IMR-90 (cell line): ENCODE measurements around the gene TTC3. TPM values are rescaled to one million over a fixed set of nuclear protein-coding genes. Genes with fewer than 3 reads are reported as not detected.

Experiments used
- ATAC-seq: fragments of 200-7000 bp; cut with Tn5 transposase; 2 replicates; pipeline ENCODE4 v1.9.1; 2020; ENCODE audit warnings: low read depth, mild to moderate bottlenecking, moderate library complexity
- BruUV-seq: library from RNA; stranded (reverse); fragments of 400-500 nt; replicated peaks from 2 replicates; lab custom pipeline; 2021; lab: Mats Ljungman, UMichigan
- CTCF ChIA-PET: fragments of 300-600 bp; formaldehyde crosslinking; extraction: SDS; loops from one replicate; lab custom pipeline; 2021; ENCODE audit warnings: antibody characterized with exemption; lab: Yijun Ruan, JAX
- POLR2A ChIA-PET: fragments of 300-600 bp; sonication (Branson Sonifier 250); formaldehyde crosslinking; loops from one replicate; lab custom pipeline; 2022; ENCODE audit warnings: antibody characterized with exemption; ENCODE audit not compliant: unreplicated experiment; lab: Charles Lee
- DNase-seq: peaks from one replicate; pipeline ENCODE4 v3.0.0; 2013
- H2AFZ ChIP-seq: replicated peaks from 2 replicates; pipeline ENCODE3; 2013; ENCODE audit warnings: low read length, mild to moderate bottlenecking; ENCODE audit not compliant: poor library complexity
- H2AK5ac ChIP-seq: 2 replicates; pipeline ENCODE4 v1.6.1; 2013; ENCODE audit warnings: low read depth, low read length, inconsistent platforms
- H2AK9ac ChIP-seq: replicated peaks from 2 replicates; pipeline ENCODE3; 2013; ENCODE audit warnings: mild to moderate bottlenecking, low read depth, low read length, moderate library complexity; ENCODE audit not compliant: poor library complexity
- H2BK120ac ChIP-seq: 2 replicates; pipeline ENCODE4 v1.6.1; 2013; ENCODE audit warnings: low read depth, low read length, inconsistent platforms
- H2BK15ac ChIP-seq: 3 replicates; pipeline ENCODE4 v1.6.1; 2013; ENCODE audit warnings: low read depth, low read length, inconsistent platforms
- H2BK20ac ChIP-seq: 2 replicates; pipeline ENCODE4 v1.6.1; 2013; ENCODE audit warnings: low read depth, mild to moderate bottlenecking, inconsistent platforms, low read length, moderate library complexity
- H2BK5ac ChIP-seq: 2 replicates; pipeline ENCODE4 v1.6.1; 2013; ENCODE audit warnings: mild to moderate bottlenecking, low read depth, low read length, inconsistent platforms; ENCODE audit not compliant: poor library complexity, severe bottlenecking
- H3K14ac ChIP-seq: replicated peaks from 2 replicates; pipeline ENCODE4 v1.6.1; 2013; ENCODE audit warnings: low read depth, low read length, inconsistent platforms
- H3K18ac ChIP-seq: 2 replicates; pipeline ENCODE4 v1.6.1; 2013; ENCODE audit warnings: low read depth, low read length, control low read depth
- H3K23ac ChIP-seq: 2 replicates; pipeline ENCODE4 v1.6.1; 2013; ENCODE audit warnings: low read depth, low read length, inconsistent platforms
- H3K27ac ChIP-seq: 2 replicates; pipeline ENCODE4 v1.5.1; 2013; ENCODE audit warnings: mild to moderate bottlenecking, control low read depth, low read length; ENCODE audit not compliant: insufficient read depth
- H3K27me3 ChIP-seq: 2 replicates; pipeline ENCODE4 v1.6.1; 2013; ENCODE audit warnings: low read length; ENCODE audit not compliant: control insufficient read depth, insufficient read depth
- H3K36me3 ChIP-seq: 2 replicates; pipeline ENCODE4 v1.6.1; 2013; ENCODE audit warnings: low read length, mixed read lengths; ENCODE audit not compliant: control insufficient read depth, insufficient read depth
- H3K4ac ChIP-seq: 2 replicates; pipeline ENCODE4 v1.6.1; 2013; ENCODE audit warnings: low read depth, low read length, inconsistent platforms
- H3K4me1 ChIP-seq: 2 replicates; pipeline ENCODE4 v1.6.1; 2013; ENCODE audit warnings: low read length, mixed read lengths; ENCODE audit not compliant: control insufficient read depth, insufficient read depth
- H3K4me2 ChIP-seq: 2 replicates; pipeline ENCODE4 v1.6.1; 2013; ENCODE audit warnings: low read depth, mild to moderate bottlenecking, control low read depth, low read length, moderate library complexity
- H3K4me3 ChIP-seq: 2 replicates; pipeline ENCODE4 v1.5.1; 2013; ENCODE audit warnings: low read depth, mild to moderate bottlenecking, control low read depth, low read length, moderate library complexity; ENCODE audit not compliant: insufficient read depth
- H3K56ac ChIP-seq: 2 replicates; pipeline ENCODE4 v1.6.1; 2013; ENCODE audit warnings: low read length, inconsistent platforms; ENCODE audit not compliant: insufficient read depth; ENCODE audit errors: extremely low read depth
- H3K79me1 ChIP-seq, 2 experiments: 2 replicates each; pipeline ENCODE4 v1.6.1; 2013; ENCODE audit warnings: low read length in 2 of 2, inconsistent platforms in 1 of 2, low read depth in 1 of 2
- H3K9ac ChIP-seq: 2 replicates; pipeline ENCODE4 v1.6.1; 2013; ENCODE audit warnings: low read depth, low read length, control low read depth
- H3K9me1 ChIP-seq: 2 replicates; pipeline ENCODE4 v1.6.1; 2013; ENCODE audit warnings: low read length, inconsistent platforms; ENCODE audit not compliant: insufficient read depth
- H3K9me3 ChIP-seq: 2 replicates; pipeline ENCODE4 v1.6.1; 2013; ENCODE audit warnings: low read length; ENCODE audit not compliant: control insufficient read depth, insufficient read depth
- H4K20me1 ChIP-seq: 2 replicates; pipeline ENCODE4 v1.6.1; 2013; ENCODE audit warnings: low read length, inconsistent platforms; ENCODE audit not compliant: insufficient read depth
- H4K5ac ChIP-seq: 2 replicates; pipeline ENCODE4 v1.6.1; 2013; ENCODE audit warnings: mild to moderate bottlenecking, low read depth, low read length, control low read depth
- H4K8ac ChIP-seq, 2 experiments: 2 replicates each; pipeline ENCODE4 v1.6.1; 2013; ENCODE audit warnings: low read depth in 2 of 2, low read length in 2 of 2, control low read depth in 1 of 2, inconsistent platforms in 1 of 2
- H4K91ac ChIP-seq: 2 replicates; pipeline ENCODE4 v1.6.1; 2013; ENCODE audit warnings: low read depth, low read length, inconsistent platforms; ENCODE audit not compliant: insufficient read depth
- BHLHE40 ChIP-seq: fragments of 150-350 bp; IDR thresholded peaks from 2 replicates; pipeline ENCODE4 v1.6.1; 2016; ENCODE audit warnings: mild to moderate bottlenecking, low read depth, low read length
- CHD1 ChIP-seq: IDR thresholded peaks from 2 replicates; pipeline ENCODE4 v1.6.1; 2012; ENCODE audit warnings: low read depth, low read length, improper control_type of control experiment
- MAFK ChIP-seq: IDR thresholded peaks from 2 replicates; pipeline ENCODE4 v1.6.1; 2012; ENCODE audit warnings: low read depth, low read length, improper control_type of control experiment
- MAZ ChIP-seq: IDR thresholded peaks from 2 replicates; pipeline ENCODE4 v1.6.1; 2012; ENCODE audit warnings: low read depth, mild to moderate bottlenecking, low read length, improper control_type of control experiment, moderate library complexity, borderline replicate concordance
- MXI1 ChIP-seq: IDR thresholded peaks from 2 replicates; pipeline ENCODE4 v1.6.1; 2012; ENCODE audit warnings: low read depth, mild to moderate bottlenecking, low read length, moderate library complexity, borderline replicate concordance
- RAD21 ChIP-seq: IDR thresholded peaks from 2 replicates; pipeline ENCODE4 v1.6.1; 2012; ENCODE audit warnings: low read length, improper control_type of control experiment
- RCOR1 ChIP-seq: IDR thresholded peaks from 2 replicates; pipeline ENCODE4 v1.6.1; 2012; ENCODE audit warnings: mild to moderate bottlenecking, low read length, improper control_type of control experiment; ENCODE audit not compliant: insufficient replicate concordance
- SMC3 ChIP-seq: fragments of 150-350 bp; IDR thresholded peaks from 2 replicates; pipeline ENCODE4 v1.6.1; 2016; ENCODE audit warnings: low read depth, mild to moderate bottlenecking, antibody characterized with exemption, low read length, moderate library complexity
- WGBS, 2 experiments: methylation state at CpG; one replicate each; pipeline versions ENCODE4 v1.1.5 to v1.1.7; 2013; ENCODE audit warnings: missing lambda C conversion rate in 2 of 2; ENCODE audit not compliant: insufficient read length in 1 of 2; ENCODE audit errors: extremely low coverage in 2 of 2; 5-methylcytosine and 5-hydroxymethylcytosine counted together
- dilution Hi-C: fragments of 300-500 bp; cut with HindIII; formaldehyde crosslinking; loops from one replicate; pipeline ENCODE4 v1.14.3; 2018; ENCODE audit warnings: low sequenced_read_pairs; ENCODE audit not compliant: unreplicated experiment
- in situ Hi-C: fragments of 300-500 bp; cut with MboI; formaldehyde crosslinking; loops from 3 replicates; pipeline ENCODE4 v1.14.3; 2019; ENCODE audit warnings: low sequenced_read_pairs, inconsistent platforms, mixed read lengths
- intact Hi-C: fragments of 100-400 bp; cut with micrococcal nuclease; formaldehyde crosslinking; loops from 2 replicates; pipeline ENCODE4 v1.10.0; 2022
- polyA plus RNA-seq, 3 experiments: library from polyadenylated mRNA; depleted of rRNA; stranded (reverse); fragments of >200 nt; gene quantifications; 2 replicates each; pipeline ENCODE4 v1.2.3, GENCODE V29; 2012; ENCODE audit warnings: low replicate concordance in 1 of 3
- total RNA-seq: library from RNA; depleted of rRNA; stranded (reverse); fragments of >200 nt; gene quantifications from 2 replicates; pipeline ENCODE4 v1.2.3, GENCODE V29; 2012
- TF ChIP-seq, protein P1 (sequence below): conservative IDR thresholded peaks from 2 replicates; pipeline ENCODE4 v1.5.1; 2012; ENCODE audit warnings: mild to moderate bottlenecking, low read depth, low read length, improper control_type of control experiment

Gene TTC3
- total and polyA plus RNA-seq, 2 of the 4 experiments (the other 2 are of a cell fraction), result 96.7 to 293 TPM

DNA sequence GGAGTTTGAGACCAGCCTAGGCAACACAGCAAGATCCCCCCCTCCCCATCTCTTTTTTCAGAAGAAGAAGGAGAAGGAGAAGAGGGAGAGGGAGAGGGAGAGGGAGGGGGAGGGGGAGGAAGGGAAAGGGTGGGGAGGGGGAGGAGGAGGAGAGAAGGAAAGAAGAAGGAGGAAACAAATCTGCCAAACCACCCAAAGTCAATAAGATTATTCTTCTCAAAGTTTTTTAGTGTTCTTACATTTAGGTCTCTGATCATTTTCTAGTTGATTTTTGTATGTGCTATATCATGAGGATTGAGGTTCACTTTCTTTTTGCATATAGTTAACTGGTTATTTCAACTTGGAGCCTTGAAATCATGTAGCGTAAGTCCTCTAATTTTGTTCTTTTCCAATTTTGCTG, 137.7 kb downstream of the TTC3 start:
- no peak overlapping the region for H3K4me3 ChIP-seq
- no peak overlapping the region for H3K4me2 ChIP-seq
- TF ChIP-seq RCOR1, result no peak
- TF ChIP-seq MAFK, result no peak
- TF ChIP-seq MAZ, result no peak
- no peak for TF ChIP-seq MXI1
- TF ChIP-seq RAD21, result no peak
- TF ChIP-seq, protein P1, sequence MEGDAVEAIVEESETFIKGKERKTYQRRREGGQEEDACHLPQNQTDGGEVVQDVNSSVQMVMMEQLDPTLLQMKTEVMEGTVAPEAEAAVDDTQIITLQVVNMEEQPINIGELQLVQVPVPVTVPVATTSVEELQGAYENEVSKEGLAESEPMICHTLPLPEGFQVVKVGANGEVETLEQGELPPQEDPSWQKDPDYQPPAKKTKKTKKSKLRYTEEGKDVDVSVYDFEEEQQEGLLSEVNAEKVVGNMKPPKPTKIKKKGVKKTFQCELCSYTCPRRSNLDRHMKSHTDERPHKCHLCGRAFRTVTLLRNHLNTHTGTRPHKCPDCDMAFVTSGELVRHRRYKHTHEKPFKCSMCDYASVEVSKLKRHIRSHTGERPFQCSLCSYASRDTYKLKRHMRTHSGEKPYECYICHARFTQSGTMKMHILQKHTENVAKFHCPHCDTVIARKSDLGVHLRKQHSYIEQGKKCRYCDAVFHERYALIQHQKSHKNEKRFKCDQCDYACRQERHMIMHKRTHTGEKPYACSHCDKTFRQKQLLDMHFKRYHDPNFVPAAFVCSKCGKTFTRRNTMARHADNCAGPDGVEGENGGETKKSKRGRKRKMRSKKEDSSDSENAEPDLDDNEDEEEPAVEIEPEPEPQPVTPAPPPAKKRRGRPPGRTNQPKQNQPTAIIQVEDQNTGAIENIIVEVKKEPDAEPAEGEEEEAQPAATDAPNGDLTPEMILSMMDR, result no peak
- no peak for TF ChIP-seq BHLHE40
- TF ChIP-seq CHD1, result no peak
- TF ChIP-seq SMC3, result no peak
- DNase-seq (no peak), ATAC-seq (no peak)
- H3K56ac ChIP-seq, result no peak overlapping the region
- no peaks in the 10 kb centered on the region; the same call in none of the 2 replicates for H4K20me1 ChIP-seq
- H3K23ac ChIP-seq, result no peak overlapping the region
- no peak overlapping the region for H3K4ac ChIP-seq
- peaks cover 5% of the 10 kb centered on the region for H3K4me1 ChIP-seq
- no peak overlapping the region for H2AK5ac ChIP-seq
- H2AFZ ChIP-seq, result no peak overlapping the region
- H3K9ac ChIP-seq, result no peak overlapping the region
- dilution Hi-C loops, result no loop called here
- H3K27ac ChIP-seq, result no peak overlapping the region
- peaks cover 2% of the 10 kb centered on the region; the same call in 1 of the 2 replicates for H3K9me1 ChIP-seq
- H2AK9ac ChIP-seq, result no peak overlapping the region
- H3K9me3 ChIP-seq, result no peaks in the 10 kb centered on the region
- no peak overlapping the region for H3K14ac ChIP-seq
- no peak overlapping the region for H4K5ac ChIP-seq
- no peak overlapping the region for H2BK15ac ChIP-seq
- no peak overlapping the region for H2BK120ac ChIP-seq
- H2BK20ac ChIP-seq, result no peak overlapping the region
- ChIA-PET CTCF (no interaction called here), POLR2A (no interaction called here)
- H3K18ac ChIP-seq, result no peak overlapping the region
- intact Hi-C loops, result no loop called here
- no TSS peak for BruUV-seq
- H4K91ac ChIP-seq, result no peak overlapping the region
- no CpG with 5 or more reads among the region's 1 CpG for WGBS, 2 experiments
- no peak overlapping the region for H4K8ac ChIP-seq
- in situ Hi-C loops, result no loop called here
- no peaks in the 10 kb centered on the region for H3K79me1 ChIP-seq
- H3K27me3 ChIP-seq, result no peaks in the 10 kb centered on the region
- H2BK5ac ChIP-seq, result no peak overlapping the region
- H3K36me3 ChIP-seq, result no peaks in the 10 kb centered on the region
